ENCODE results near the gene GPC6. TPM values are rescaled to one million over a fixed set of nuclear protein-coding genes. Genes with fewer than 3 reads are reported as not detected.

Gene GPC6
- total RNA-seq, 2 experiments from 2014 or later = not detected

DNA sequence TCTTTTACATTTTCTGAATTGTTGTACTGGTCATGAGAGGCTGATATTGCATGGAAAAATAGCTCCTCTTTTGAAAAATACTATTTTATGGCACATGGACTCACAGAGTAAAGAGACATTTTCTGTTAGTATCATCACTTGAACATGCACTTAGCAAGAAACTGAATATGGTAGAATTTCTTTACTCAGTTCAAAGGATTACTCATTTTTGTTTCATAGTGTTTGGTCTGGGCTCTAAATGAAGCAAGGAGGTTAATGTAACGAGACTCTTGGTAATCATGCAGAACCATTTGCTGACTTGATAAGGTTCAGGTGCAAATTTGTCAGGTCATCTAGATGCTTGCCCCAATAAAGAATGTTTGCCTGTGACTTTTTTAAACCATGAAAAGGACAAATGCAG, 63.2 kb downstream of the GPC6 start:
- H3K4me1 Mint-ChIP-seq (ENCODE audit: low read depth) = no peaks in the 10 kb centered on the region
- no peak overlapping the region for H3K27ac Mint-ChIP-seq
- intact Hi-C loops (cut with micrococcal nuclease) = no loop called here
- ChIA-PET POLR2A (no interaction called here), CTCF (no interaction called here)
- DNase-seq = no peak
- no peak overlapping the region for H3K4me3 Mint-ChIP-seq
- no peaks in the 10 kb centered on the region for H3K9me3 Mint-ChIP-seq
- H3K36me3 Mint-ChIP-seq = no peaks in the 10 kb centered on the region
- no peaks in the 10 kb centered on the region for H3K27me3 Mint-ChIP-seq

DNA sequence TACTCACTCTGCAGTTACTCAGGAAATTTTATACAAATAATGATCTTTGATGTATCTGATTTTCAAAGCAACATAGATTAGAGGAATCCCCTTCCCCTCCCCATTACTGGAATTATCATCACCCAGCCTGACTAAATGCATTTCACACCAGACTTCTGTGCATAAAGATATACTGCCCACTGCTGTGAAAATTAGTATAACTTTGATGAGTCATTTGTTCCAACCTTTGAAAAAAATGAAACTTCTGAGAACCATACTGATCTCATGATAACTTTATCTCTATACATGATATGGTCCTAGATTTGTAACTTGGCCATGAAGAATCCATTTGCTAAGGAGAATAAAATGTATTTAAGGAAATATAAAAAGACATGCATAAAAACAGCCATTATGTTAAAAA, 63.9 kb downstream of the GPC6 start:
- ChIA-PET CTCF (no interaction called here), POLR2A (no interaction called here)
- Mint-ChIP-seq H3K36me3 (no peaks in the 10 kb centered on the region), H3K27ac (no peak overlapping the region), H3K4me3 (no peak overlapping the region), H3K9me3 (no peaks in the 10 kb centered on the region), H3K27me3 (no peaks in the 10 kb centered on the region), H3K4me1 (ENCODE audit: low read depth) (no peaks in the 10 kb centered on the region)
- intact Hi-C loops (cut with micrococcal nuclease) = no loop called here
- DNase-seq = no peak

DNA sequence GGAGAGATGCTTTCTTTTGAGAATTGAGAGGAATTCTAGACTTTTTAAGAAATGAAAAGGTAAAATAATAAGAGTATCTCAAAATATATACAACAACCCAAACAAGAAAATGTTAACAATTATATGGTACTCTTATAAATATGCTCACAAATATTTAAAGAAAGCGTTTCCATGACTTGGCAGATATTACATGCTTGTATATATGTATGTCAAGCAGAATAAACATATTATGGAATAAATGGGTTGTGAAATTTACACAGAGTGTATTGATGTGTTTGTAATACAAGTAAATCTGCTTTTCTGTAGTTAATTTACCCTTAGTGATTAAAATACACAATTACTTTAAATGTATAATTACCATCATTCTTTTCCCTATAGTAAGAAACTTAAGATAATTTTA, 65.8 kb downstream of the GPC6 start:
- ChIA-PET POLR2A (no interaction called here), CTCF (no interaction called here)
- no peak for DNase-seq
- intact Hi-C loops (cut with micrococcal nuclease) = no loop called here
- no peaks in the 10 kb centered on the region for H3K9me3 Mint-ChIP-seq
- H3K27ac Mint-ChIP-seq = no peak overlapping the region
- H3K27me3 Mint-ChIP-seq = no peaks in the 10 kb centered on the region
- no peaks in the 10 kb centered on the region for H3K36me3 Mint-ChIP-seq
- no peak overlapping the region for H3K4me3 Mint-ChIP-seq
- H3K4me1 Mint-ChIP-seq (ENCODE audit: low read depth) = no peaks in the 10 kb centered on the region

DNA sequence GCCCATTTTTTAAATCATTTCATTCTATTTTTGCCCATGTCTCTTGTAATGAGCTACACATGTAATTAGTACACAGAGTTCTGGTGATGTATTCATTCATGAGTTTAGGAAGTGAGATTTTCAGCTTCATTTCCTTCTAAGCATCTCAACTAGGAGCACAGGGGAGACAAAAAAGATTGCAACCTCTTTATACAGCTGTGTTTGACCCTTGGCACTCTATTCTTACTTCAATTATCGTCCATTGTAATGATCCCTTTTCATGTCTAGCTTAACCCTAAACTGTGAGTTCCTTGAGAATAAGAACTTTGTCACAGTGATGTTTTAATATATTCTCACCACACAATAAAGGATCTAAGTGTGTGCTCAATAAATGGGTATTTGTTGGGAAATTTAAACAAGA, 67.1 kb downstream of the GPC6 start:
- POLR2A ChIA-PET = no interaction called here
- H3K4me1 Mint-ChIP-seq (ENCODE audit: low read depth) = no peaks in the 10 kb centered on the region
- no peaks in the 10 kb centered on the region for H3K36me3 Mint-ChIP-seq
- no peaks in the 10 kb centered on the region for H3K9me3 Mint-ChIP-seq
- CTCF ChIA-PET = no interaction called here
- DNase-seq = no peak
- no peak overlapping the region for H3K4me3 Mint-ChIP-seq
- no peak overlapping the region for H3K27ac Mint-ChIP-seq
- intact Hi-C loops (cut with micrococcal nuclease) = no loop called here
- no peaks in the 10 kb centered on the region for H3K27me3 Mint-ChIP-seq

DNA sequence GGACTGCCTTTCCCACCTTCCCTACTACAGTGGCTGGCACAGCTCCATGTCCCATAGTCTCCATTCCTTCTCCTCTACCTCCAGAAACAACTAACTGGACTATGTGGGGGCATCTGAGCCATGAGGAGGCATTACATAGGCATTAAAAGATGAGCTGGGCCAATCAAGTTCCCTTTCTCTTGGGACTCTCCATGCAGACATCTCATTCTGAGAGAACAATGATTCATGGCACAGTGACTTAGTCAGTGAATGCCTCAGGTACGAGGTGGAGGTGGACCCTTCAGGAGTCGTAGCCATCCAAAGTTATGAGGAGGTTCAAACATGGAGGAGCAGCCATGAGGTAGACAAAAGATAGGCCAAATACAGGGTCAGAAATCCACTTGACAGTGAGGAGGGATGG, 70.0 kb downstream of the GPC6 start:
- DNase-seq = no peak
- no peak overlapping the region for H3K27ac Mint-ChIP-seq
- intact Hi-C loops (cut with micrococcal nuclease) = no loop called here
- no peak overlapping the region for H3K4me3 Mint-ChIP-seq
- no peaks in the 10 kb centered on the region for H3K9me3 Mint-ChIP-seq
- ChIA-PET POLR2A (no interaction called here), CTCF (no interaction called here)
- H3K36me3 Mint-ChIP-seq = no peaks in the 10 kb centered on the region
- no peaks in the 10 kb centered on the region for H3K4me1 Mint-ChIP-seq (ENCODE audit: low read depth)
- H3K27me3 Mint-ChIP-seq = no peaks in the 10 kb centered on the region

DNA sequence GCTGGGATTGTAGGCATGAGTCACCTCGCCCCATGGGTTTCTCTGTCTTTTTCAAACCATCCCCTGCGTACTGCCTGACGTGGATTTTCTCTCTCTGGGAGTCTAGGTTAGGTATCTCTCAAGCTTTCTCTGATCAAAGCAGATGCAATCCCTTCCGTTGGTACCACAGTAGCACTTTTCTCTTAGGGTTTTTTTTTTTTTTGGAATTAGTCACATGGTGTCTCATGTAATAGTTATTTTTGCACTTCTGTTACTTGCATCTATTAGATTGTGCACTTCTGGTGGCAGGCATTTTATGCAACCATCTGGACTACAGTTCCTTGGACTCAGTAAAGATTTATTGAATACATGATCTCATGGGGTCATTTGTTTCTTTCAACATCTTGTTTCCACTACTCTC, 72.1 kb downstream of the GPC6 start:
- Mint-ChIP-seq H3K4me3 (no peak overlapping the region), H3K4me1 (ENCODE audit: low read depth) (no peaks in the 10 kb centered on the region), H3K27me3 (no peaks in the 10 kb centered on the region), H3K36me3 (no peaks in the 10 kb centered on the region), H3K9me3 (no peaks in the 10 kb centered on the region), H3K27ac (no peak overlapping the region)
- ChIA-PET POLR2A (no interaction called here), CTCF (no interaction called here)
- DNase-seq = no peak
- intact Hi-C loops (cut with micrococcal nuclease) = no loop called here

DNA sequence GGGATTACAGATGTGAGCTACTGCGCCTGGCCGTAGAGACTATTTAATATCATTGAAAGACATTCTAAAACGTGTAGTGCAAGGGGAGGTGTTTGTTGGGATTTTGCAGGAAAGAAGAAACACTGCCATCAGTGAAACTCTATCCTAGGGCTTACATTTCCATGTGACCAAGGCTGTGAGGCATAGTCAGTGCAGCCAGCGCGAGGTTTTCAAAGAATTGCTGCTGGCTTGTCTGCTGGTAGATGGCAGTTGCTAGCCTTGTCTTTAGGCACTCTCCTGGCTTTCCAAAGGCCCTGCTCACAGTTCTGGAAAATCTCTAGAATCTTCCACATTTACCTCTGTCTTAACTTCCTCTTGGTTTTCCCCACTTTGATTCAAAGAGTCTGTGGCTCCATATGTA, 77.5 kb downstream of the GPC6 start:
- POLR2A ChIA-PET = no interaction called here
- intact Hi-C loops (cut with micrococcal nuclease) = no loop called here
- H3K36me3 Mint-ChIP-seq = no peaks in the 10 kb centered on the region

DNA sequence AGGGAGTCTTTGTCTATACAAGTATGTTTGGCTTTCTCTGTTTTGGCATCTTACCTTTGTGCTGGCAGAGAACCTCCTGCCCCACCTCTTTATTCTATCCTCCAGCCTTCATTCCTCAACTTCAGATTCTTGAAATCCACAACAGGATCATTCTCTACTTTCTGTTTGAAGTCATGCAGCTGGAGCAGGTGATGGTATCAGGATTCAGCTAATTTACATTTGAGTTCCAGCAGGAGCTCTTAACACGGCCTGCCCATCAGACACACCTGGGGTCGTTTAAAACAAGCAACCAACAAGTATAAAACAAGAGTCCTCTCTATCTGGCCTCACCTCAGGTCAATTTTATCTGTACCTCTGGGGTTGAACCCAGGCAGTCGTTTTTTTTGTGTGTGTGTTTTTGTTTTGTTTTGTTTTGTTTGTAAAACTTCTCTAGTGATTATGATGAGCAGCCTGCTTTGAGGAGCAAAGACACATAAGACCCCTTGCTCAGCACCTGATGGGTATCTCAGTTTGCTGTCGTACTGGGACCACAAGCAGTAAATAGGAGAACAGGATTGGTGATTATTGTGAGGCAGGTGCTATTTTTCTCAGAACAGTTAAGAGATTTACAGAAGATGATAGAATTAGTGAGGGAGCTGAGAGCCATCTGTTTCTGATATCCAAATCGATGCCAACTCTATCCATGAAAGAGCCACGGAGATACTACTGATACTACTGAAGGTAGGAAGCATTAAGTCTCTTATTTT, 78.4 kb downstream of the GPC6 start:
- H3K9me3 Mint-ChIP-seq = no peaks in the 10 kb centered on the region
- H3K4me1 Mint-ChIP-seq (ENCODE audit: low read depth) = no peaks in the 10 kb centered on the region
- no peaks in the 10 kb centered on the region for H3K27me3 Mint-ChIP-seq
- POLR2A ChIA-PET = no interaction called here
- no peak overlapping the region for H3K4me3 Mint-ChIP-seq
- no peak for DNase-seq
- intact Hi-C loops (cut with micrococcal nuclease) = no loop called here
- H3K36me3 Mint-ChIP-seq = no peaks in the 10 kb centered on the region
- no peak overlapping the region for H3K27ac Mint-ChIP-seq
- CTCF ChIA-PET = no interaction called here

More for the DNA sequence above, 77.5 kb downstream of the GPC6 start:
- no peaks in the 10 kb centered on the region for H3K9me3 Mint-ChIP-seq
- CTCF ChIA-PET = no interaction called here
- no peak overlapping the region for H3K27ac Mint-ChIP-seq
- no peaks in the 10 kb centered on the region for H3K4me1 Mint-ChIP-seq (ENCODE audit: low read depth)
- no peaks in the 10 kb centered on the region for H3K27me3 Mint-ChIP-seq
- no peak overlapping the region for H3K4me3 Mint-ChIP-seq
- DNase-seq = no peak

DNA sequence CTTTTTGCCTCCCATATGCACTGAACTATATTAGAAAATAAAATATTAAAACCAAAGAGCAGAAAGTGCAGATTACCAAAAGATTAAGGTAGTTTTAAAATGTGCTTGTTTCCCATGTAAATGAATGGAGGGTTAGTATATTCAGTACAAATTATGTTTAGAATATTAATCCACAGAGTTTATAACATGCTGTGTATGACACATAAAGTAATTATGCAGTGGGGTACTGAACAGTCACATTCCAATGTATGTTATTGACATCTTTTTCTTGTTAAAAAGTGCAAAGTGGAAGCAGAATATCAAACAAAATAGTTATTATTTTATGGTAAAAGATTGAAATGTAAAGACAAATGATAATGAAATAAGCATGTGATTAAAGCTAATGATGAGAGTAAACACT, 79.3 kb downstream of the GPC6 start:
- intact Hi-C loops (cut with micrococcal nuclease) = no loop called here
- POLR2A ChIA-PET = no interaction called here
- no peak for DNase-seq
- Mint-ChIP-seq H3K4me3 (no peak overlapping the region), H3K27me3 (no peaks in the 10 kb centered on the region), H3K36me3 (no peaks in the 10 kb centered on the region), H3K27ac (no peak overlapping the region), H3K4me1 (ENCODE audit: low read depth) (no peaks in the 10 kb centered on the region), H3K9me3 (no peaks in the 10 kb centered on the region)
- CTCF ChIA-PET = no interaction called here

DNA sequence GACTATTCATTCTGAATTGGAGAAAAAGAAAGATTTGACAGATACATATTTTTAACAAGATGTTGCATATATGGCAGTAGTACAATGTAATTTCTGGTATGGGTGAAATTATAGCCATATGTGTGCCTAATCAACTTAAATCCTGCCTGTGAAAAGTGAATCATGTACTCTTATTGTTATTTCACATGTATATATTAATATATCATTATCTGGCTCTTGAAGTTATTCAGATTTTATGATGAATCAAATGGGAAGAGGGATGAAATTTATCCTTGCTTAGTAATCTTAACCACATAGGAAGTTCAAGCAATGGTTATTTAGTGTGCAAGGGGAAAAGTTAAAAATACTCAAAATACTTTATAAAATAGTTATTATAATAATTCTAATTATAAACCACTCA, 80.5 kb downstream of the GPC6 start:
- intact Hi-C loops (cut with micrococcal nuclease) = no loop called here
- ChIA-PET CTCF (no interaction called here), POLR2A (no interaction called here)
- Mint-ChIP-seq H3K4me3 (no peak overlapping the region), H3K9me3 (no peaks in the 10 kb centered on the region), H3K4me1 (ENCODE audit: low read depth) (no peaks in the 10 kb centered on the region), H3K27ac (no peak overlapping the region), H3K27me3 (no peaks in the 10 kb centered on the region), H3K36me3 (no peaks in the 10 kb centered on the region)
- no peak for DNase-seq

DNA sequence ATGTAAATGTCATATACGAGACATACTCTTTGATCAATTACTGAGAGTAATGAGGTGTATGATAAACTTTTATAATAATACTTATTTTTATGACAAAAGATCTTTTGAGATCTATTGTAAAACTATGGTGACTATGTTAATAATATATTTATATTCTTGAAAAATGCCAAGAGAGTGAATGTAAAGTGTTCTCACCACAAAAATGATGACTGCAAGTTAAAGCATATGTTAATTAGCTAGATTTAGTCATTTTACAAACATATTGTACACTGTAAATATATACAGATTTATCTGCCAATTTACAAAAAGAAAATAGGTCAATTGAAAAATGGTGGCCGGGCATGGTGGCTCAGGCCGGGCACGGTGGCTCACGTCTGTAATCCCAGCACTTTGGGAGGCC, 81.0 kb downstream of the GPC6 start:
- H3K9me3 Mint-ChIP-seq = no peaks in the 10 kb centered on the region
- no peak overlapping the region for H3K27ac Mint-ChIP-seq
- no peaks in the 10 kb centered on the region for H3K27me3 Mint-ChIP-seq
- intact Hi-C loops (cut with micrococcal nuclease) = no loop called here
- H3K4me1 Mint-ChIP-seq (ENCODE audit: low read depth) = no peaks in the 10 kb centered on the region
- no peaks in the 10 kb centered on the region for H3K36me3 Mint-ChIP-seq
- POLR2A ChIA-PET = no interaction called here
- CTCF ChIA-PET = no interaction called here
- H3K4me3 Mint-ChIP-seq = no peak overlapping the region
- DNase-seq = no peak

DNA sequence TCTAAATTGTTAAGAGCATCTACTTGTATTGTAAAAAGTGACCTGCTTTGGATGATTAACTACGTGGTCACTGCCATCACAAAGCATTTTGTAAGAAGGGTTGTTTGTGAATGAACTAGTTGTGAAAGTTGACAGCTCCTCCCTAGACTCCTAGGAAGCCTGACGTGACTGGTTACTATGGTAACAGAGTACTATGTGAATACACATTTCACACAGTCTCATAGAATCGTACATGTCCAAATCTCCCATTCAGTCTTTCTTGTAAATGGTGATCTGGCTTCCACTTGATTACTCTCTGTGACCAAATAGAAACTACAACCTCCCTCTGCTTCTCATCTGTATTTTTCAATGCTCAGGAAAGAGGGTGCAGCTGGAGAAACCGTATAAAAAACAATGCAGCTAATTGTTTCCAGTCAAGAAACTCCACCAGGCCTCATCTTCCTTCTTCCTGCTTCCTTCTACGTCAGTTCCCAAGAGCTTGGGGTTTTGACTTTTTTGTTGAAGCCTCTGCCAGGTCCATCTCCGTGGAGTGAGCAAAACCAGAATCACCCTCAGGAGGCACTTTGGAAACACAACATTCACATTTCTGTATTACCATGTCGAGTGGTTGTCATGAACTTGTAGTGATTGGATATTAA, 83.4 kb downstream of the GPC6 start:
- no peaks in the 10 kb centered on the region for H3K36me3 Mint-ChIP-seq
- intact Hi-C loops (cut with micrococcal nuclease) = no loop called here
- H3K9me3 Mint-ChIP-seq = no peaks in the 10 kb centered on the region
- no peak for DNase-seq
- no peak overlapping the region for H3K27ac Mint-ChIP-seq
- no peak overlapping the region for H3K4me3 Mint-ChIP-seq
- ChIA-PET POLR2A (no interaction called here), CTCF (no interaction called here)
- H3K27me3 Mint-ChIP-seq = no peaks in the 10 kb centered on the region
- no peaks in the 10 kb centered on the region for H3K4me1 Mint-ChIP-seq (ENCODE audit: low read depth)

DNA sequence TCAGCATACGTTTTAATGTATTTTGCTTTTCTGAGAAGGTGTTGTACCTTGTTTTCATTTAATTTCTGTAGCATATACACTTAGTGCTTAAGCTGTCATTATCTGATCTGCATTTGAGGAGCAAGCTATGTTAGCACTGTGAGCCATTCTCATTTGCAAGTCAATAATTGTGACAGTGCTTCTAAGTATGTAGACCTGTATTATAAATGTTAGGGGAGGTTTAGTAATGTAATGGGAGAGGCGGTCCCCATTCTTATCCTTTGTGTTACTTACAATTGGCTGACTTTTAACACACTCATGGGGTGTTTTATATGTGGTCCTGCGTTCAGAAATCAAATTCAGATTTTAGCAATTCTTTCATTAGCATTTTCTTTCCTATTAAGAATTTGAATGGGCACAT, 90.2 kb downstream of the GPC6 start:
- H3K27me3 Mint-ChIP-seq = no peaks in the 10 kb centered on the region

More for the DNA sequence above, 90.2 kb downstream of the GPC6 start:
- POLR2A ChIA-PET = no interaction called here
- CTCF ChIA-PET = no interaction called here
- H3K27ac Mint-ChIP-seq = no peak overlapping the region
- no peaks in the 10 kb centered on the region for H3K9me3 Mint-ChIP-seq
- H3K4me3 Mint-ChIP-seq = no peak overlapping the region
- no peaks in the 10 kb centered on the region for H3K36me3 Mint-ChIP-seq
- intact Hi-C loops (cut with micrococcal nuclease) = no loop called here
- no peak for DNase-seq
- no peaks in the 10 kb centered on the region for H3K4me1 Mint-ChIP-seq (ENCODE audit: low read depth)
